Sigmoid colon (tissue), 7 donors: ENCODE results near the gene GJC3. TPM values are rescaled to one million over a fixed set of nuclear protein-coding genes. Genes with fewer than 3 reads are reported as not detected.
"Not testable (repeated sequence)": the region's sequence is repeated elsewhere in the genome, so short reads cannot be mapped to it uniquely, and the experiment has no call there.

Experiments
- DNase-seq: peaks from one replicate; pipeline ENCODE4 v3.0.0-alpha.2; 2019
- H3K27ac ChIP-seq, 4 donors: fragments of 200-600 bp; sonication (generic); one replicate each; pipeline ENCODE4 v1.5.1; 2016 to 2019; ENCODE audit warnings: mild to moderate bottlenecking in 1 of 4
- H3K27me3 ChIP-seq, 3 donors: fragments of 200-600 bp; sonication (generic); one replicate each; pipeline ENCODE4 v1.5.1; 2019; ENCODE audit warnings: mild to moderate bottlenecking in 1 of 3
- H3K36me3 ChIP-seq, 4 donors: fragments of 200-600 bp; sonication (generic); one replicate each; pipeline ENCODE4 v1.5.1; 2016 to 2019
- H3K4me1 ChIP-seq, 4 donors: fragments of 200-600 bp; sonication (generic); one replicate each; pipeline ENCODE4 v1.5.1; 2017 to 2019
- H3K4me3 ChIP-seq, 4 donors: fragments of 200-600 bp; sonication (generic); one replicate each; pipeline ENCODE4 v1.5.1; 2017 to 2019; ENCODE audit warnings: mild to moderate bottlenecking in 2 of 4, moderate library complexity in 1 of 4
- H3K9me3 ChIP-seq, 4 donors: fragments of 200-600 bp in 3 of 4; sonication (generic) in 3 of 4; one replicate each; pipeline versions ENCODE4 v1.5.1 to v1.6.1; 2013 to 2019
- CTCF ChIP-seq, 4 experiments: fragments of 450-650 bp in 3 of 4; fragments of 200-600 bp in 1 of 4; IDR thresholded peaks; one replicate each; pipeline ENCODE4 v1.5.1; 2016 to 2019; ENCODE audit warnings: antibody characterized with exemption in 4 of 4, mild to moderate bottlenecking in 3 of 4, moderate library complexity in 2 of 4
- EP300 ChIP-seq, 4 donors: sonication (generic); formaldehyde crosslinking; IDR thresholded peaks; one replicate each; pipeline ENCODE4 v1.6.1; 2017; ENCODE audit warnings: antibody characterized with exemption in 4 of 4
- POLR2A ChIP-seq, 2 donors: fragments of 450-650 bp; IDR thresholded peaks; one replicate each; pipeline ENCODE4 v1.6.1; 2016; ENCODE audit warnings: antibody characterized with exemption in 2 of 2, mild to moderate bottlenecking in 2 of 2, moderate library complexity in 2 of 2
- POLR2AphosphoS5 ChIP-seq, 4 donors: sonication (generic); formaldehyde crosslinking; IDR thresholded peaks; one replicate each; pipeline ENCODE4 v1.6.1; 2017; ENCODE audit warnings: antibody characterized with exemption in 4 of 4
- WGBS, 2 donors: extraction: QIAGEN DNeasy Blood & Tissue Kit; methylation state at CpG; one replicate each; pipeline ENCODE4 v1.1.7; 2013; 5-methylcytosine and 5-hydroxymethylcytosine counted together
- intact Hi-C: fragments of 100-400 bp; cut with DNase I; formaldehyde crosslinking; loops from one replicate; pipeline ENCODE4 v1.15.1; 2023
- polyA plus RNA-seq, 3 donors: library from polyadenylated mRNA; stranded (reverse); fragments of 200-250 nt; gene quantifications; one replicate each; pipeline ENCODE4 v1.2.3, GENCODE V29; 2013
- total RNA-seq, 4 donors: library from RNA; depleted of rRNA; stranded (reverse); fragments of >200 nt; gene quantifications; one replicate each; pipeline ENCODE4 v1.1.0, GENCODE V29; 2016
- donor health status: healthy with polysubstance abuse.
- donor health status: Bipolar disorder and iron deficiency.
- donor health status: healthy.

The GJC3 gene
- total and polyA plus RNA-seq, 7 donors: 0.31 to 0.95 (median 0.52) TPM; not detected in 3

GRCh38 chr7:99971242-99971641 lies 41.8 kb upstream of the GJC3 start:
- Histone ChIP-seq H3K36me3 (no peaks in the 10 kb centered on the region), H3K27ac (no peak overlapping the region), H3K9me3 (no peaks in the 10 kb centered on the region), H3K4me1 (no peaks in the 10 kb centered on the region), H3K4me3 (no peak overlapping the region), H3K27me3 (peaks cover 0 to 5% (median 0%) of the 10 kb centered on the region in 3 donors)
- intact Hi-C loops: no loop called here
- TF ChIP-seq EP300 (IDR thresholded peaks at IDR 0.05) (no peak), CTCF (IDR thresholded peaks at IDR 0.05) (no peak), POLR2A (IDR thresholded peaks at IDR 0.05) (no peak), POLR2AphosphoS5 (IDR thresholded peaks at IDR 0.05) (no peak)
- no peak for DNase-seq
- WGBS, 2 donors: 80 to 82% methylated on average over 4 of the region's 4 CpGs

- DNase-seq, H3K36me3 ChIP-seq, H3K27ac ChIP-seq, intact Hi-C loops, H3K4me3 ChIP-seq, H3K9me3 ChIP-seq, H3K4me1 ChIP-seq: not testable (repeated sequence)
- WGBS, 2 donors: 5 to 36% methylated on average over 1 of the region's 1 CpG
- H3K27me3 ChIP-seq: peaks cover 0 to 17% (median 4%) of the 10 kb centered on the region in 3 donors
These were observed 40.4 kb upstream of the GJC3 start for GRCh38 chr7:99969813-99970212.

GRCh38 chr7:99969298-99969697 lies 39.9 kb upstream of the GJC3 start:
- H3K27me3 ChIP-seq: peaks cover 0 to 22% (median 4%) of the 10 kb centered on the region in 3 donors
- no peak overlapping the region for H3K4me3 ChIP-seq
- no peaks in the 10 kb centered on the region for H3K4me1 ChIP-seq
- WGBS, 2 donors: 92 to 95% methylated on average over 3 of the region's 3 CpGs
- TF ChIP-seq POLR2AphosphoS5 (IDR thresholded peaks at IDR 0.05): no peak
- no peak for TF ChIP-seq POLR2A (IDR thresholded peaks at IDR 0.05)
- TF ChIP-seq EP300 (IDR thresholded peaks at IDR 0.05): no peak
- TF ChIP-seq CTCF (IDR thresholded peaks at IDR 0.05): no peak
- H3K9me3 ChIP-seq: no peaks in the 10 kb centered on the region
- DNase-seq: no peak
- intact Hi-C loops: no loop called here
- no peaks in the 10 kb centered on the region for H3K36me3 ChIP-seq
- H3K27ac ChIP-seq: no peak overlapping the region

- Histone ChIP-seq H3K27ac (no peak overlapping the region), H3K4me1 (no peaks in the 10 kb centered on the region), H3K9me3 (no peaks in the 10 kb centered on the region), H3K27me3 (peaks cover 0 to 38% (median 6%) of the 10 kb centered on the region in 3 donors), H3K4me3 (no peak overlapping the region), H3K36me3 (no peaks in the 10 kb centered on the region)
- intact Hi-C loops: no loop called here
- TF ChIP-seq POLR2AphosphoS5 (IDR thresholded peaks at IDR 0.05): no peak
- no peak for TF ChIP-seq EP300 (IDR thresholded peaks at IDR 0.05)
- TF ChIP-seq POLR2A (IDR thresholded peaks at IDR 0.05): no peak
- TF ChIP-seq CTCF (IDR thresholded peaks at IDR 0.05): no peak
- whole genome bisulfite sequencing, 2 donors: 68 to 75% methylated on average over 9 of the region's 9 CpGs
- no peak for DNase-seq
These were observed 29.3 kb upstream of the GJC3 start for GRCh38 chr7:99958564-99959227.

- H3K4me3 ChIP-seq: no peak overlapping the region
- intact Hi-C loops: no loop called here
- H3K4me1 ChIP-seq: no peaks in the 10 kb centered on the region
- 55 to 78% methylated on average over 6 of the region's 6 CpGs for WGBS, 2 donors
- no peak for DNase-seq
- no peak overlapping the region for H3K27ac ChIP-seq
- peaks cover 0 to 9% (median 0%) of the 10 kb centered on the region in 3 donors for H3K27me3 ChIP-seq
- no peaks in the 10 kb centered on the region for H3K9me3 ChIP-seq
- no peaks in the 10 kb centered on the region for H3K36me3 ChIP-seq
- TF ChIP-seq POLR2AphosphoS5 (IDR thresholded peaks at IDR 0.05) (no peak), EP300 (IDR thresholded peaks at IDR 0.05) (no peak), CTCF (IDR thresholded peaks at IDR 0.05) (no peak), POLR2A (IDR thresholded peaks at IDR 0.05) (no peak)
These were observed 25.8 kb upstream of the GJC3 start for GRCh38 chr7:99955247-99955646.

GRCh38 chr7:99954643-99955042 lies 25.2 kb upstream of the GJC3 start:
- intact Hi-C loops: not testable (repeated sequence)

More at GRCh38 chr7:99954643-99955042, 25.2 kb upstream of the GJC3 start:
- 92 to 95% methylated on average over 7 of the region's 7 CpGs for WGBS, 2 donors
- not testable (repeated sequence) for H3K36me3 ChIP-seq, H3K4me1 ChIP-seq, H3K27ac ChIP-seq, DNase-seq, H3K4me3 ChIP-seq, H3K27me3 ChIP-seq, H3K9me3 ChIP-seq
